Calu3 (cell line): ENCODE data around the gene WRAP53. TPM values are rescaled to one million over a fixed set of nuclear protein-coding genes. Genes with fewer than 3 reads are reported as not detected.
A peak's percentile ranks its signal among the peaks of the same experiment; 100 is the strongest.

ENCODE experiments used
- BruUV-seq: library from RNA; stranded (reverse); fragments of 400-500 nt; replicated peaks from 2 replicates; lab custom pipeline; 2021; lab: Mats Ljungman, UMichigan
- CTCF ChIA-PET: fragments of 300-600 bp; sonication (Branson Sonifier 250); formaldehyde crosslinking; loops from one replicate; lab custom pipeline; 2022; ENCODE audit warnings: antibody characterized with exemption; lab: Charles Lee
- DNase-seq: peaks from one replicate; pipeline ENCODE4 v3.0.0; 2022
- H3K27ac Mint-ChIP-seq: one replicate; pipeline ENCODE4 v1.8.0; 2022; ENCODE audit warnings: mixed read lengths; ENCODE audit not compliant: unreplicated experiment
- H3K27me3 Mint-ChIP-seq: one replicate; pipeline ENCODE4 v1.8.0; 2022; ENCODE audit warnings: mixed read lengths; ENCODE audit not compliant: unreplicated experiment
- H3K36me3 Mint-ChIP-seq: one replicate; pipeline ENCODE4 v1.8.0; 2022; ENCODE audit warnings: mild to moderate bottlenecking, moderate library complexity, mixed read lengths; ENCODE audit not compliant: insufficient read depth, unreplicated experiment
- H3K4me1 Mint-ChIP-seq: one replicate; pipeline ENCODE4 v1.8.0; 2022; ENCODE audit warnings: mild to moderate bottlenecking, low read depth, mixed read lengths; ENCODE audit not compliant: unreplicated experiment
- H3K4me3 Mint-ChIP-seq: one replicate; pipeline ENCODE4 v1.8.0; 2022; ENCODE audit warnings: mild to moderate bottlenecking, low read depth, moderate library complexity, mixed read lengths; ENCODE audit not compliant: unreplicated experiment
- H3K9me3 Mint-ChIP-seq: one replicate; pipeline ENCODE4 v1.8.0; 2022; ENCODE audit warnings: low read depth, mixed read lengths; ENCODE audit not compliant: unreplicated experiment
- intact Hi-C: fragments of 100-400 bp; cut with micrococcal nuclease; formaldehyde crosslinking; loops from one replicate; pipeline ENCODE4 v1.10.0; 2022; ENCODE audit not compliant: unreplicated experiment
- total RNA-seq: library from RNA; stranded (reverse); gene quantifications from 2 replicates; pipeline ENCODE4 v1.2.3, GENCODE V29; 2022
- TF ChIP-seq, protein P1 (sequence below): fragments of 200-600 bp; IDR thresholded peaks from one replicate; pipeline ENCODE4 v1.8.0; 2022; ENCODE audit warnings: antibody characterized with exemption; ENCODE audit not compliant: unreplicated experiment

The WRAP53 gene
- total RNA-seq, 1 experiment from 2014 or later: 10.1 TPM

GRCh38 chr17:7701681-7702080, 13.4 kb downstream of the WRAP53 start:
- H3K36me3 Mint-ChIP-seq: peaks cover 15% of the 10 kb centered on the region
- no TSS peak for BruUV-seq
- no peak for DNase-seq
- H3K27me3 Mint-ChIP-seq: peaks cover 34% of the 10 kb centered on the region
- H3K4me3 Mint-ChIP-seq: no peak overlapping the region
- CTCF ChIA-PET: interaction anchor here (0.6 kb wide), 1 partner anchor 598 kb away, joined by 4 read pairs; no protein-coding TSS in a partner anchor
- no peaks in the 10 kb centered on the region for H3K9me3 Mint-ChIP-seq
- no peaks in the 10 kb centered on the region for H3K4me1 Mint-ChIP-seq
- H3K27ac Mint-ChIP-seq: no peak overlapping the region
- TF ChIP-seq, protein P1, sequence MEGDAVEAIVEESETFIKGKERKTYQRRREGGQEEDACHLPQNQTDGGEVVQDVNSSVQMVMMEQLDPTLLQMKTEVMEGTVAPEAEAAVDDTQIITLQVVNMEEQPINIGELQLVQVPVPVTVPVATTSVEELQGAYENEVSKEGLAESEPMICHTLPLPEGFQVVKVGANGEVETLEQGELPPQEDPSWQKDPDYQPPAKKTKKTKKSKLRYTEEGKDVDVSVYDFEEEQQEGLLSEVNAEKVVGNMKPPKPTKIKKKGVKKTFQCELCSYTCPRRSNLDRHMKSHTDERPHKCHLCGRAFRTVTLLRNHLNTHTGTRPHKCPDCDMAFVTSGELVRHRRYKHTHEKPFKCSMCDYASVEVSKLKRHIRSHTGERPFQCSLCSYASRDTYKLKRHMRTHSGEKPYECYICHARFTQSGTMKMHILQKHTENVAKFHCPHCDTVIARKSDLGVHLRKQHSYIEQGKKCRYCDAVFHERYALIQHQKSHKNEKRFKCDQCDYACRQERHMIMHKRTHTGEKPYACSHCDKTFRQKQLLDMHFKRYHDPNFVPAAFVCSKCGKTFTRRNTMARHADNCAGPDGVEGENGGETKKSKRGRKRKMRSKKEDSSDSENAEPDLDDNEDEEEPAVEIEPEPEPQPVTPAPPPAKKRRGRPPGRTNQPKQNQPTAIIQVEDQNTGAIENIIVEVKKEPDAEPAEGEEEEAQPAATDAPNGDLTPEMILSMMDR: no peak
- intact Hi-C loops: no loop called here

DNA sequence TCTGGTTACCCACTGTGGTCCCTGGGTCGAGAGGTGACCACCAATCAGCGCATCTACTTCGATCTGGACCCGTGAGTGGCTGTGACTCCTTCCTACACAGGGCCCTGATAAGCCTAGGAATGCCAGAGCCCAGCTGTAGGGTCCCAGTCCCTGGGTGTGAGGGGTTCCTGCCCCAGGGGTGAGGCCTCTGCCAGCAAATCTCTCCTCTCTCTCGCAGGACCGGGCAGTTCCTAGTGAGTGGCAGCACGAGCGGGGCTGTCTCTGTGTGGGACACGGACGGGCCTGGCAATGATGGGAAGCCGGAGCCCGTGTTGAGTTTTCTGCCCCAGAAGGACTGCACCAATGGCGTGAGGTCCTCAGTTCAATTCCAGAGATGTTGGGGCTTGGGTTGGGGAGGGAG, 14.5 kb downstream of the WRAP53 start:
- CTCF ChIA-PET: no interaction called here
- Mint-ChIP-seq H3K4me1 (no peaks in the 10 kb centered on the region), H3K4me3 (no peak overlapping the region), H3K9me3 (no peaks in the 10 kb centered on the region), H3K27ac (no peak overlapping the region), H3K27me3 (peaks cover 45% of the 10 kb centered on the region), H3K36me3 (peaks cover 15% of the 10 kb centered on the region)
- no TSS peak for BruUV-seq
- TF ChIP-seq, protein P1: no peak
- no peak for DNase-seq
- intact Hi-C loops: no loop called here

GRCh38 chr17:7703584-7704479, 15.6 kb downstream of the WRAP53 start:
- intact Hi-C loops: no loop called here

DNA sequence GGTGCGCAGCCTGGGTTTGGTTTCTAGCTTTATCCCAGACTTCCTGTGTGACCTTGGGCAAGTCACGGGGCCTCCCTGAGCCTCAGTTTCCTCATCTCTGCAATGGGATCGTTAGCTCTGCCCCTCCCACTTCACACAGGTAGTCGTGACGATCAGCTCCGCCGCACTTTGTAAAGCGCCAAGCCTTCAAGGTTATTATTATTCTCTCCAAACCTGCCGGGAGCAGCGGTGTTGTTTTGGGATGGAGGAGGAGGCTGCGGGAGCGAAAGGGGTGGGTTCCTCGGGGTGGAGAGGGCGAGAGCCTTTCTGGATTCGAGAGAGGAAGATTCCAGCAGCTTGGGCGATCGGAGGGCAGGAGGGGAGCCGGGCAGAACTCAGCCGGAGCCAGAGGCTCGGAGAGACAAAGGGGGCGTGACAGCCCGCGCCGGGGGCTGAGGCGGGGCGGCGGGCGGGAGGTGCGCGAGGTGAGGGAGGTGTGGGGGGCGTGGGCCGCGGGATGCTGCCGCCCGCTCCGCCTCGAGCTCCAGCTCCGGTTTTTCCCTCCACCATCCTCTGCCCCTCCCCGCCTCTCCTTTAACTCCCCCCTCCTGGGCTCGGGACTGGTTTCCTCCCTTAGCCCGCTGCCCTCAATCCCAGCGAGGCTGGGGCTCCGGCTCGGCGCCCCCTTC, 16.5 kb downstream of the WRAP53 start, which contains the start of gene EFNB3:
Gene EFNB3, plus strand, starts transcription at position 602 of the 668 bp plus-strand sequence. CDS start 397 bp downstream, outside the sequence.
- TF ChIP-seq, protein P1: no peak
- Mint-ChIP-seq H3K27ac (no peak within 1 kb of the TSS), H3K4me1 (no peaks in the 10 kb centered on the region), H3K36me3 (peaks cover 15% of the 10 kb centered on the region), H3K27me3 (peaks cover 63% of the 10 kb centered on the region), H3K4me3 (peak within 1 kb of the TSS; percentile 57), H3K9me3 (no peaks in the 10 kb centered on the region)
- CTCF ChIA-PET: no interaction called here
- no TSS peak for BruUV-seq
- intact Hi-C loops: no loop called here
- DNase-seq: no peak

More at GRCh38 chr17:7703584-7704479, 15.6 kb downstream of the WRAP53 start:
- no peaks in the 10 kb centered on the region for H3K4me1 Mint-ChIP-seq
- no TSS peak for BruUV-seq
- no peak overlapping the region for H3K27ac Mint-ChIP-seq
- H3K4me3 Mint-ChIP-seq: peak overlapping the region; percentile 57
- CTCF ChIA-PET: interaction anchor here (0.7 kb wide), 1 partner anchor 143 kb away, joined by 3 read pairs; no protein-coding TSS in a partner anchor
- H3K36me3 Mint-ChIP-seq: peaks cover 15% of the 10 kb centered on the region
- TF ChIP-seq, protein P1: no peak
- no peaks in the 10 kb centered on the region for H3K9me3 Mint-ChIP-seq
- DNase-seq: no peak
- peaks cover 55% of the 10 kb centered on the region for H3K27me3 Mint-ChIP-seq
